ENCODE results near the gene FUT1.
"Not testable (repeated sequence)": the region's sequence is repeated elsewhere in the genome, so short reads cannot be mapped to it uniquely, and the experiment has no call there.

The FUT1 gene

DNA sequence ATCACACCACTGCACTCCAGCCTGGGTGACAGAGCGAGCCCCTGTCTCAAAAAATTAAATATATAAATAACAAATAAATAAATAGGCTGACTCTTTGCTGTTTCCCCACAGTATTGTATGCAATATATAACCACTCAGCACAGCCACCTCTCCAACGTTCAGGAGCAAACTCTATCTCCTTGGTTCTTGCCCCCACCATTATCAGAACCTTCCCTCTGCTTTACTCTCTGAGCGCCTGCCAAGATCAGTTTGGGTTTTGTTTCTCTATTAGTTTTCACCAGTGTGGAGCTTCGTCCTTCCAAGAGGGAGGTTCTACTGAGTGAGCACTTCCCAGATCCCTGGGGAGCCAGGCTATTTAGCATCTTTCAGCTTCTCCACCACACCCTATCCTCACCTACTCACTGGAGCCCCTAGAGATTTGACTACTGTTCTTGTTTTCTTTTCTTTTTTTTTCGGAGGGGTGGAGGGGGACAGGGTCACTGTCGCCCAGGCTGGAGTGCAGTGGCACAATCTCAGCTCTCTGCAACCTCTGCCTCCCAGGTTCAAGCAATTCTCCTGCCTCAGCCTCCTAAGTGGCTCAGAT lies 15.8 kb upstream of the FUT1 start:
- not testable (repeated sequence) for DNase-seq

GRCh38 chr19:48765816-48766215 lies 13.4 kb upstream of the FUT1 start:
- not testable (repeated sequence) for DNase-seq

DNA sequence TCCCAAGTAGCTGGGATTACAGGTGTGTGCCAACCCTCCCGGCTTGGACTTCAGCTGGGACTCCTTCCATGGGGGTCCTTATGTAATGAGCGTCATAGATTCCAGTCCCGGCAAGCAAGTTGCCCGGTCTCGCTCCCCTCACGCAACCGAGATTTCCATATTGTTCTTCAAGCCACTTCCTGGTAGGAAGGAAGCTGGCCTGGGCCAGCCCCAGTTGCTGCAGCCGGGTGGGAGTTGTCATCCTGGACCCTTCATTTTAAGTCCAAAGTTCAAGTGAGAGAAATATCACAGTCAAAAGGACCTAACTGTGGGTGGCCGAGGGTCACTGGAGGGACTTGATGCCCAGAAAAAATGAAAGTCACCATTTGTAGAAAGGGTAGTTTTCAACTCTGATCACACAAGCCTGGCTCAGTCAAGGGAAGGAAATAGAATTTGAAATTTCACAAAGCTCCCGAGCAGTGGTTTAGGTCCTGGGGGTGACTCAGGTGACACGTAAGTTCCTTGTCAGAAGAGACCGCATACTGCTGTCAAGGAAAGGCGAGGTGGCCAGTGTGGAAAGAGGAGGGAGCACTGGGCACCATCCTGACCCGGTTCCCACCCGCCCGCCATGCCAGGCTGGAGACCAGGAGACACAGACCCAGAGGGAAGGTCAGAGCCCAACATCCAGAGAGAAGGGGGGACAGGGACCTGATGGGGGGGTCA lies 8.2 kb upstream of the FUT1 start:
- no peak for DNase-seq

DNA sequence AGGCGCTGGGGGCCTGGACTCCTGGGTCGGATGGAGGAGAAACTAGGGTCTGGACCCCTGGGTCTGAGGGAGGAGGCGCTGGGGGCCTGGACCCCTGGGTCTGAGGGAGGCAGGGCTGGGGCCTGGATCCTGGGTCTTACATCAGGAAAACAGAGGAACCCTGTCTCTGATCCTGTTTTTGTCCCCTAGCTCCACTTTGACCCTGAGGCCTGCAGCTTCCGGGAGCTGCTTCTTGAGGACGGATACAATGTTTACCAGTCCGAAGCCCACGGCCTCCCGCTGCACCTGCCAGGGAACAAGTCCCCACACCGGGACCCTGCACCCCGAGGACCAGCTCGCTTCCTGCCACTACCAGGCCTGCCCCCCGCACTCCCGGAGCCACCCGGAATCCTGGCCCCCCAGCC lies 5.3 kb upstream of the FUT1 start:
- no peak for DNase-seq

DNA sequence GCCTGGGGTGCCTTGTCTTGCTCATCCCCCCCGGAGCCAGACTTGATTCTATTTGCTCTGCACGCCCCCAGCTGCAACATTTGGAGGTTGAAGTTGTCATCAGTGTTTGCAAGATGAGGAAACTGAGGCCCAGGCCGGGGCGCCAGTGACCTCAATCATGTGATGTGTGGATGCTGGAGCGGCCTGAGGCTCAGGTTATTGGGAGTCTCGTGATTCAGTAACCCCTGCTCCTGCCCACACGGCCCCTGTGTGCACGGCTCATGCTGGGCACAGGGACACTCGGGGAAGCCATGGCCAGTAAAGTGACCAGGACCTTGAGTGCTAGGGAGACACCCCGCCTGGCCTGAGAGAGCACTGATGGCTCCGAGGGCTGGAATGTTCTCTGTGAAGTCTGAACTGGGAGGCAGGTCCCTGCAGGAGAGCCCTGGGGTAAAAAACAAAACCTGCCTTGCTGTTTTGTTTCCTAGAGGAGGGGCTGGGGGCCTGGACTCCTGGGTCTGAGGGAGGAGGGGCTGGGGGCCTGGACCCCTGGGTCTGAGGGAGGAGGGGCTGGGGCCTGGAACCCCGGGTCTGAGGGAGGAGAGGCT lies 4.7 kb upstream of the FUT1 start:
- no peak for DNase-seq

DNA sequence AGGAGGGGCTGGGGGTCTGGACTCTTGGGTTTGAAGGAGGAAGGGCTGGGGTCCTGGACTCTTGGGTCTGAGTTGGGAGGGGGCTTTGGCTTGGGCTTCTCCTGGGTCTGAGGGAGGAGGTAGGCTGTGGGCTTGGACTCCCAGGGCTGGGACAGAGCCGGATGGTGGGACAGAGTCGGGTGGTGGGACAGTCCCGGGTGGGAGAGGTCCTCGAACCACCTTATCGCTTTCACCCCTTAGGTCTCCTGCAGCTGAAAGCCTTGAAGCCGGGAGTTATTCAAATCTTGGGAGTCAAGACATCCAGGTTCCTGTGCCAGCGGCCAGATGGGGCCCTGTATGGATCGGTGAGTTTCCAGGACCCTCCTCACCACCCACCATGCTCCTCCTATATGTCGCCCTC lies 4.2 kb upstream of the FUT1 start:
- no peak for DNase-seq

- no peak for DNase-seq
Observed at GRCh38 chr19:48756212-48756611, 3.8 kb upstream of the FUT1 start.

DNA sequence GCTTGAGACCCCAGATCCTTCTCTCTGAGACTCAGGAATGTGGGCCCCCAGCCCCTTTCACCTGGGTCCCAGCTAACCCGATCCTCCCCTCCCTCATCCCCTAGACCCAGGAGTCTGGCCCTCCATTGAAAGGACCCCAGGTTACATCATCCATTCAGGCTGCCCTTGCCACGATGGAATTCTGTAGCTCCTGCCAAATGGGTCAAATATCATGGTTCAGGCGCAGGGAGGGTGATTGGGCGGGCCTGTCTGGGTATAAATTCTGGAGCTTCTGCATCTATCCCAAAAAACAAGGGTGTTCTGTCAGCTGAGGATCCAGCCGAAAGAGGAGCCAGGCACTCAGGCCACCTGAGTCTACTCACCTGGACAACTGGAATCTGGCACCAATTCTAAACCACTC lies 3.3 kb upstream of the FUT1 start:
- no peak for DNase-seq

GRCh38 chr19:48755084-48755641 lies 2.7 kb upstream of the FUT1 start, which contains the start of gene FGF21:
TSS of gene FGF21 (plus strand) at chr19:48755524. CDS start at chr19:48756237, 713 bp downstream.
- DNase-seq, result no peak

DNA sequence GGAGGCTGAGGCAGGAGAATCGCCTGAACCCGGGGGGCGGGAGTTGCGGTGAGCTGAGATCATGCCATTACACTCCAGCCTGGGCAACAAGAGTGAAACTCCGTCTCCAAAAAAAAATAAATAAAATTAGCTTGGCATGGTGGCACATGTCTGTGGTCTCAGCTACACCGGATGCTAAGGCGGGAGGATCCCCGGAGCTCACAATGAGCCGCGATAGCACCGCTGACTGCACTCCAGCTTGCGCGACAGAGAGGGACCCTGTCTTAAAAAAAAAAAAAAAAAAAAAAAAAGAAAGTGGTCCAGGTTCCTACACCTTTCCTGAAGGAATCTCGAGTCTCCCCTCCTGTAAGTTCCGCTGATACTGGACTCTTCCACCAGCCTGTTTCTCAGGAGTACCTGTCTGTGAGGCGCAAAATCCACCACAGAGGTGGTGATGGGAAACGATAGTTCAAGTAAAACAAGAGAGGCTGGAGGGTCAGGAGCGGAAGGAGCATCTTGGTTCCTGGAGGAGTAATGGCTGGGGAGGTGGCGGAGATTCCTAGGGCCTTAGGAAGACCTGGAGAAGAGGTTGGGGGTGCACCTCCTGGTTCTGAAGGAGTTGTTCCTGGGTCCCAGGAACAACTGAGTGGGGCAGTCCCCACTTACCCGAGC lies 471 bp downstream of the FUT1 start:
- no peak for DNase-seq

DNA sequence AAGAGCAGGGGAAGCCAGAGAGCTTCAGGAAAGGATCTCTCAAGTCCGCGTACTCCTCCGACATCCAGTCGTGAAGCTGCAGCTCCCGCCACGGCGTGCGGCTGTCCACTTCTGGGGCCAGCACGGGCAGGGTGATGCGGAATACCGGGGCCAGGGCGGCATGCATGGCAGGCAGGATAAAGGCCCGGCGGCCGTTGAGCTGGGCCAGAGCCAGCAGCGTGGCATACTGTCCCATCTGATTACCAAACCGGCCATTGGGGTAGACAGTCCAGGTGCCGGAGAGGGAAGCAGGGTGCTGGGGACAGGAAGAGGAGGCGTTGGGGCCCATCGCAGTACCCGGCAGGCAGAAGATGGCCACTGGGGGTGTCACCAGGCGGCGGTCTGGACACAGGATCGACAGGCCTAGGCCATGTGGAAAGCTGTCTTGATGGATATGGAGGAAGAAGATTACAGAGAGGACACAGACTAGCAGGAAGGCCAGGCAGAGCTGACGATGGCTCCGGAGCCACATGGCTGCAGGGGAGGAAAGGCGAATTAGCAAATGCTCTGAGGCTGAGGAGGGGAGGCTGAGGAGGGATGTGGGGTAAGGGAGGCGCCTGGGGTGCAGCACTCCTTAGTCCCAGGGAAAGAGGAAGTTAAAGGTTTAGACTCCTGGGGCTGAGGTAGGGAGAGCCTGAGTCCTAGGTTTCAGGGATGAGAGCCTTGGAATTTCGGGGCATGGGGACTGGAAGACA lies 1.5 kb downstream of the FUT1 start:
- DNase-seq, result no peak

- no peak for DNase-seq
Observed at GRCh38 chr19:48750351-48750750, 2.1 kb downstream of the FUT1 start.

DNA sequence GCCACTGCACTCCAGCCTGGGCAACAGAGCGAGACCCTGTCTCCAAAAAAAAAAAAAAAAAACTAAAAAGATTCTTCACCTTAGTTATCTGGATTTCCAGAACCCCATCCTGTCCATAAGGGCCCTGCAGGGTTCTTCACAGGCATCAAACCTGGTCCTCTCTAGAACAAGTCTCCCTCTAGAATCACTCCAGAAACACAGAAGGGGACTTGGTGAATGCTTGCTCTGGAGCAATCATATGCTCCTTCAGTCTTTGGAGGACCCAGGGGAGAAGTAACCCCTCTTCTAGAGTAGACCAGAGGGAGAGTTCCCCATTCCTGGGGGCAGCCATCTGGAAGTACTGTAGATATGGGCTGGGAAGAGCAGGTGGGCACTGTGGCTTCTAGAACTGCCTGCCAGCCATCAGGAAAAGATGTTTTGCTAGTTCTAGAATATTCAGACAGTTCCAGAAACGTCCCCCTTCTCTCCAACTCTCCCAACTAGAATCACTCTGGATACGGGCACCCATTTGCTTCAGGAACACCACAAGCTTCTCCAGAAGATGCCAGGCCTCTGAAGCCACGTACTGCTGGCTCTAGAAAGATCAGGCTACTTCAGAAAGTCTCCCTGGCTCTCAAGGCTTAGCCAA lies 2.8 kb downstream of the FUT1 start:
- no peak for DNase-seq

GRCh38 chr19:48746738-48747575 lies 5.5 kb downstream of the FUT1 start, which contains the start of gene IZUMO1:
TSS of gene IZUMO1 (minus strand) at chr19:48746909. CDS start at chr19:48745859, 1,050 bp downstream.
- no peak for DNase-seq

- no peak for DNase-seq
Observed at GRCh38 chr19:48746110-48746509, 6.3 kb downstream of the FUT1 start.

DNA sequence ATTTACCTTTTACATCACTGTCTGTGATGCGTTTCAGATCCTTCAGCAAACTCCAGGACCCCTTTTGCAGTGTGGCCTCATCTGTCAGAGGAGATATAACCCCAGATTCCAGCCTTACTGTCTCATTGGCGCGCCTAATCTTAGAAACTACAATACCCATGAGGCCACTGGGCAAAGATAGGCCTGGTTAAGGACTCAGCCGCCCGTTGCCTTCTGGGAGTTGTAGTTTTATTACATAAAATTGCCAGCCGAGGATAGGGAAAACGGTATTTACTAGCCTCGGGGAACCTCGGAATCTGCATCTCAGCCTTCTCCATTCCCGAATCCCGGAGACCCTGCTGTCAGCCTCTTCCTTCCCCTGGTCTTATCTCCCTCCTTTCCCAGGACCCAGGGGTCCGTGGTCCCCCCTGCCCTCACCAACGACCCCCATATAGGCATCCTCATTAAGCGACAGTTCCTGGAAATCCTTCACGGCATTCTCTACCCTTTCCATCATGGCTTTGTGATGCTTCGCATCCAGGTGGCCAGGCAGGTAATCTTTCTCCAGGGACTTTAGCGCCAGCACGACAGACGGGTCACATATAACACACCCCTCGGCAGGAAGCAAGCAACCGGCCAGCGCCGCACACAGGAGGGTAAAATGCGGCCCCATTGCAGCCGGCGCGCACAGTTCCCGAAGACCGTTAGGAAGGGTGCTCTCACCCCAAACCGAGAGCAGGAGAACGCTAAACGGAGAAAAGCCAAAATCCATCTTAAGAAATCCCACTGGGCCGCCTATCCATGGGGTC lies 7.0 kb downstream of the FUT1 start:
- DNase-seq, result peak; percentile 40

DNA sequence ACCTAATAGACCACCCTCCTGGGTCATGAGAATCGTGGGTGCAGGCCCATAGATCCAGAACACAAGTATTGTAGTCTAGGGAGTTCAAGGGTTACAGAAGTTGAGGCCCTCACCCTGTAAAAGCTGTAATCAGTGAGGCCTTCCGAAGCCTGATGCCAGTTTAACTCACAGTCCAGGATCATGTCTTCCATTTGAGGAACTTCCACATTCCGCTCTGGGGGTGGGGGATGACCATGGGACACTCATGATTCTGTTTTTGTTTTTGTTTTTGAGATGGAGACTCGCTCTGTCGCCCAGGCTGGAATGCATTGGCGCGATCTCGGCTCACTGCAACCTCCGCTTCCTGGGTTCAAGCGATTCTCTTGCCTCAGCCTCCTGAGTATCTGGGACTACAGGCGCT lies 10.3 kb downstream of the FUT1 start:
- no peak for DNase-seq

- no peak for DNase-seq
Observed at GRCh38 chr19:48741129-48741999, 11.1 kb downstream of the FUT1 start.

Measured in NCI-H748 treated with DMSO at 0.1 percent for 48 hours (cell line).